ENCODE data around the gene CDK8.
"Not testable (repeated sequence)": the region's sequence is repeated elsewhere in the genome, so short reads cannot be mapped to it uniquely, and the experiment has no call there.

The CDK8 gene

GRCh38 chr13:26310470-26310869 lies 56.5 kb downstream of the CDK8 start:
- DNase-seq (ENCODE audit: low read depth), result no peak
- TF ChIP-seq CTCF (IDR thresholded peaks at IDR 0.05; ENCODE audit: insufficient read depth, low read depth, low read length, missing control alignments), result no peak
- no peak overlapping the region for H3K4me3 ChIP-seq (ENCODE audit: low read length)

- DNase-seq (ENCODE audit: low read depth); H3K4me3 ChIP-seq (ENCODE audit: low read length): not testable (repeated sequence)
Observed at GRCh38 chr13:26312019-26312418, 58.1 kb downstream of the CDK8 start.

GRCh38 chr13:26316095-26316494 lies 62.2 kb downstream of the CDK8 start:
- DNase-seq (ENCODE audit: low read depth); H3K4me3 ChIP-seq (ENCODE audit: low read length): not testable (repeated sequence)

GRCh38 chr13:26320766-26321165 lies 66.8 kb downstream of the CDK8 start:
- no peak overlapping the region for H3K4me3 ChIP-seq (ENCODE audit: low read length)
- no peak for DNase-seq (ENCODE audit: low read depth)
- no peak for TF ChIP-seq CTCF (IDR thresholded peaks at IDR 0.05; ENCODE audit: insufficient read depth, low read depth, low read length, missing control alignments)

GRCh38 chr13:26323127-26323526 lies 69.2 kb downstream of the CDK8 start:
- no peak for DNase-seq (ENCODE audit: low read depth)
- no peak overlapping the region for H3K4me3 ChIP-seq (ENCODE audit: low read length)
- TF ChIP-seq CTCF (IDR thresholded peaks at IDR 0.05; ENCODE audit: insufficient read depth, low read depth, low read length, missing control alignments), result no peak

GRCh38 chr13:26323764-26324163 lies 69.8 kb downstream of the CDK8 start:
- DNase-seq (ENCODE audit: low read depth), result peak; percentile 53
- TF ChIP-seq CTCF (IDR thresholded peaks at IDR 0.05; ENCODE audit: insufficient read depth, low read depth, low read length, missing control alignments), result no peak
- H3K4me3 ChIP-seq (ENCODE audit: low read length), result no peak overlapping the region

GRCh38 chr13:26324294-26324693 lies 70.4 kb downstream of the CDK8 start:
- DNase-seq (ENCODE audit: low read depth), result no peak
- H3K4me3 ChIP-seq (ENCODE audit: low read length), result no peak overlapping the region
- TF ChIP-seq CTCF (IDR thresholded peaks at IDR 0.05; ENCODE audit: insufficient read depth, low read depth, low read length, missing control alignments), result no peak

GRCh38 chr13:26324867-26325266 lies 70.9 kb downstream of the CDK8 start:
- no peak overlapping the region for H3K4me3 ChIP-seq (ENCODE audit: low read length)
- no peak for DNase-seq (ENCODE audit: low read depth)
- TF ChIP-seq CTCF (IDR thresholded peaks at IDR 0.05; ENCODE audit: insufficient read depth, low read depth, low read length, missing control alignments), result no peak

All from epithelial cell of esophagus (primary cell).